ENCODE measurements around the gene SLC25A29.
"Not testable (repeated sequence)": the region's sequence is repeated elsewhere in the genome, so short reads cannot be mapped to it uniquely, and the experiment has no call there.

Gene SLC25A29

DNA sequence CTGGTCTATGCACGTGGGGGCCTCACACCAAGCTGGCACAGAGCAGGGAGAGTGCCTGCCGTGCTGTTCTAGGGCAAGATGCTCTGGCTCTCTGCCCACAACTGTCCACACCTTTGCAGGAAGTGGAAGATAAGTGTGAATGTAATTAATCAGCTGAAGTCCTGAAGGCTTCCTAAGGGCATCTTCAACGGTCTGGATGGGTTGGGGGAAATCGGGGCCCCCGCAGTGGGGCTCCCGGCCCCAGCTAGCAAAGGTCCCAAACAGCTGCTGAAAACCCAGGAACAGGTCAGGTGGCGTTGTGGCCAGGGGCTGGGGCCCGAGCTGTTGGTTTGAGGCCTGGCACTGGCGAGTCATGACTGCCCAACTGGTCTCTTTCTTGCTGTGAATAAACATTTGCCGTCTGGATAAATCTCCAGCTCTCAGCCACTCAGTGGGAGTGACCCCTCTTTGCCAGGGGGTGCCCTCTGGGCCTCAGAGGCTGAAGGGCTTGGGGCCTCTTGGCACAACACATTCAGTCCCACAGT, 6.7 kb upstream of the SLC25A29 start:
- Mint-ChIP-seq H3K4me3 (peak overlapping the region in 1 of 2 donors; percentile 38), H3K36me3 (ENCODE audit: insufficient read depth) (peaks cover 3% of the 10 kb centered on the region), H3K27me3 (no peaks in the 10 kb centered on the region), H3K4me1 (ENCODE audit: low read depth in 2 of 2) (peaks cover 14 to 17% of the 10 kb centered on the region in 2 donors), H3K27ac (peak overlapping the region; percentile 49), H3K9me3 (no peaks in the 10 kb centered on the region)
- peak; percentile 69 for ATAC-seq (replicated peaks)
- no peak for DNase-seq

GRCh38 chr14:100312110-100312876, 6.0 kb upstream of the SLC25A29 start:
- H3K27me3 Mint-ChIP-seq; DNase-seq; H3K36me3 Mint-ChIP-seq (ENCODE audit: insufficient read depth); ATAC-seq (replicated peaks); H3K9me3 Mint-ChIP-seq: not testable (repeated sequence)
- peak overlapping the region in 1 of 2 donors; percentile 38 for H3K4me3 Mint-ChIP-seq
- H3K4me1 Mint-ChIP-seq (ENCODE audit: low read depth in 2 of 2): peaks cover 17 to 19% of the 10 kb centered on the region in 2 donors
- H3K27ac Mint-ChIP-seq: peak overlapping the region; percentile 49

DNA sequence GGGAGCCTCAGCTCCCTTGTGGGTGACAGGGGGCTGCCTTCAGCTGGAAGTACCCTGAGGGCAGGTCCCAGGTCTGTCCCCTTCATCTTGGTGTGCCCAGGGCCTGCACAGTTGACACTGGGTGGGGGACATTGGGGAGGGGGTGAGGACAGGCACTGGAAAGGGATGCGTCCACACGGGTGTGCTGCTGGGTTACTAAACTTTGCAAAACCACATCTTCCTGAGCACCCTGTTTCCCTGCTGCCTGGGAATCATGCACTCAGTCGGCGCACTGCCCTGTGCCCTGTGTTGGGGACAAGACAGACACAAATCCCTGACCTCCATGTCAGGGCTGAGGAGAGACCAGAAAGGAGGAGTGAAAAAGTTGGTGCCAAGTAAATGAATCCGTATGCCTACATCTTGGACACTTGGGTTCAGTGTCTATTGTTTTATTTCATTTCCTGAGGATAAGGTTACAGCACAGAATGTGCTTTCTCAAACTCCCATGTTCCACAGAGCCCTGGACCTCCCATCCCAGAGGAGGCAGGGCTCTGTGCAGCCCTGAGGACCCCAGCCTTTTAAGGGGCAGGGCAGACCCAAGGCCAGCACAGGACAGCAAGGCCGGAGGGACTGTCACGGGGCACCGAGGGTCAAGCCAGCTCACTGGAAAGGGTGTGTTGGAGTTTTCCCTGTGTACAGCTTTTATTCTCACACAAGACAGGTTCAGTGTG, 2.9 kb upstream of the SLC25A29 start:
- Mint-ChIP-seq H3K4me3 (no peak overlapping the region), H3K27ac (peak overlapping the region; percentile 38 to 74), H3K27me3 (no peaks in the 10 kb centered on the region), H3K9me3 (no peaks in the 10 kb centered on the region), H3K36me3 (ENCODE audit: insufficient read depth) (peaks cover 10% of the 10 kb centered on the region), H3K4me1 (ENCODE audit: low read depth in 2 of 2) (peaks cover 24 to 32% of the 10 kb centered on the region in 2 donors)
- no peak for DNase-seq
- ATAC-seq (replicated peaks): no peak

GRCh38 chr14:100308427-100308792, 2.2 kb upstream of the SLC25A29 start:
- H3K4me1 Mint-ChIP-seq (ENCODE audit: low read depth in 2 of 2): peaks cover 24 to 39% of the 10 kb centered on the region in 2 donors
- H3K27ac Mint-ChIP-seq: peak overlapping the region; percentile 38 to 74
- H3K9me3 Mint-ChIP-seq; ATAC-seq (replicated peaks); DNase-seq; H3K4me3 Mint-ChIP-seq; H3K27me3 Mint-ChIP-seq: not testable (repeated sequence)
- peaks cover 11% of the 10 kb centered on the region for H3K36me3 Mint-ChIP-seq (ENCODE audit: insufficient read depth)

- Mint-ChIP-seq H3K27me3 (no peaks in the 10 kb centered on the region), H3K4me3 (peak overlapping the region; percentile 59 to 68), H3K9me3 (no peaks in the 10 kb centered on the region), H3K36me3 (ENCODE audit: insufficient read depth) (peaks cover 15% of the 10 kb centered on the region), H3K27ac (peak overlapping the region in 1 of 2 donors; percentile 68), H3K4me1 (ENCODE audit: low read depth in 2 of 2) (peaks cover 23 to 43% of the 10 kb centered on the region in 2 donors)
- no peak for DNase-seq
- no peak for ATAC-seq (replicated peaks)
Measured at GRCh38 chr14:100307766-100308426, 1.7 kb upstream of the SLC25A29 start.

DNA sequence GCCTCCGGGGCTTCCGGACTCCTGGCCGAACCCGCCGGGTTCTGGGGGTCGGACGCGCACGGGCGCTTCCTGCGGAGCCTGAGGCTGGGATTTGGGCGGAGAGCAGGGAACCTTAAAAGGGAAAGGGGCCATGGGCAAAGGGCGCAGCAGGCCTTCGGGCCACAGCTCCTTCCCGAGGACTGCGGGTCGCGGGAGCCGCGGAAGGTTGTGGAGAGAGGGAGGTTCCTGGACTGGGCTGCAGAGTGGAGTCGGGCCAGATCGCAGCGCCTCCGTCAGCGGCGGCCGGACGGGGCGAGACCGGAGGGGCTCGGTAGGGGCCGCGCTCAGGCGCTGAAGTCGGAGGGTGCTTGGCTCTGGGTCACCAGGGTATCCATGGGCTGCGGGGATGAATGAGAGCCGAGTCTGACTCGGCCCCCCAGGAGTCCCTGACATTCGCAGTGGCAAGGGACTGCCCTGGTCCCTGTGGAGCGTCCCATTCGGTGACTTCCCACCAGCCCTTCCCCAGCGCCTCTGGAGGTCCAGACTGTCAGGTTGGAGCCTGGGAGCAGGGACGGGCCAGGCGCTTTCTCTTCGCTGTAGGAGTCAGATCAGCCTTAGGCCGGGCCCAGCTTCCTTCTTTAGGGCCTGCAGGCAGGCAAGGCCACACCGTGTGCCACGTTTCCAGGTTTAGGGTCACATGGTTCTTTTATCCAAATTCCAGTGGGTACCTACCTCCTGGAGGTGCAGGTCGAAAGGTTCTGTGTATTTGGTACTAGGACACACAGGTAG, 938 bp upstream of the SLC25A29 start:
- peaks cover 16 to 42% of the 10 kb centered on the region in 2 donors for H3K4me1 Mint-ChIP-seq (ENCODE audit: low read depth in 2 of 2)
- H3K9me3 Mint-ChIP-seq: no peaks in the 10 kb centered on the region
- DNase-seq: no peak
- H3K27me3 Mint-ChIP-seq: no peaks in the 10 kb centered on the region
- ATAC-seq (replicated peaks): no peak
- H3K27ac Mint-ChIP-seq: peak overlapping the region in 1 of 2 donors; percentile 68
- peaks cover 15% of the 10 kb centered on the region for H3K36me3 Mint-ChIP-seq (ENCODE audit: insufficient read depth)
- peak overlapping the region; percentile 59 to 68 for H3K4me3 Mint-ChIP-seq

DNA sequence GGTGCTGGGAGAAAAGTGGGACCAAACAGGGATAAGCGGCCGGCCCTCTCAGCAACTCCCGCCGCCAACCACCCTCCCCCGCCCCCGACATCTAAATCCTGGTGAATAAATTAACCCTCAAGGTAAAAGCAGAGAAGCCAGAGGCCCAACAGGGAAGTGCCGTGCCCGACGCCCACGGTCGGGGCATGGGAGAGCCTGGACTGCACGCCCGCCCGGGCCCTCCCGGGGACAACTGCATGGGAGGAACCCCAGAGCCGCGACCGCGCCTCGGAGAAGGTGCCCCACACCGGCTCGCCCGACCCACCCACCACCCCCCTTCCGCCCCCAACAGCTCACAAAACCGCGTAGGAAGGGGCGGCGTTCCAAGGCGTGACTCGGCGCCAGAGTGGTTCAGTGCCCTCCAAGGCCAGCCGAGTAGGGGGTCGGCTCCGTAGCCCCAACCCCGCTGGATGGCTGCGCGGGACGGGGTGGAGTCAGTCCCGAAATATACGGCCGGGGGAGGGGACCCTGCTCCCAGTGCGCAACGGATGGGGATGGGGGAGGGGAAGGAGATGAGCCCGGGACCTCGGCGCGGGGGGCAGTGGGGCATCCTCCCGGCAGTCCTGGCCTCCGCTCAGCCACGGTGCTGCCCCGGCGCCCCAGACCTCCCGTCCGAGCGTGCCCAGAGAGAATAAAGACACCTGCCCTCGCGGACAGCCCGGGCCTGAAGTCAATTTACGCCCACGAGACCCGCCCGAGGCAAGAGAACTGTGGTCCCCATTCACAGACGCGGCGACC, 732 bp downstream of the SLC25A29 start:
- Mint-ChIP-seq H3K27me3 (no peaks in the 10 kb centered on the region), H3K4me3 (peak overlapping the region; percentile 82 to 92), H3K36me3 (ENCODE audit: insufficient read depth) (peaks cover 19% of the 10 kb centered on the region), H3K27ac (peak overlapping the region in 1 of 2 donors; percentile 88), H3K9me3 (no peaks in the 10 kb centered on the region), H3K4me1 (ENCODE audit: low read depth in 2 of 2) (peaks cover 19 to 44% of the 10 kb centered on the region in 2 donors)
- peak; percentile 20 to 54 (median 53) for DNase-seq
- ATAC-seq (replicated peaks): peak; percentile 61

- DNase-seq: peak in 1 of 3 experiments; percentile 18
- H3K4me1 Mint-ChIP-seq (ENCODE audit: low read depth in 2 of 2): peaks cover 19 to 44% of the 10 kb centered on the region in 2 donors
- ATAC-seq (replicated peaks): peak; percentile 7
- H3K27ac Mint-ChIP-seq: peak overlapping the region in 1 of 2 donors; percentile 88
- peak overlapping the region; percentile 82 to 92 for H3K4me3 Mint-ChIP-seq
- peaks cover 20% of the 10 kb centered on the region for H3K36me3 Mint-ChIP-seq (ENCODE audit: insufficient read depth)
- no peaks in the 10 kb centered on the region for H3K9me3 Mint-ChIP-seq
- no peaks in the 10 kb centered on the region for H3K27me3 Mint-ChIP-seq
Measured at GRCh38 chr14:100304825-100305323, 1.4 kb downstream of the SLC25A29 start.

GRCh38 chr14:100303925-100304324, 2.3 kb downstream of the SLC25A29 start:
- Mint-ChIP-seq H3K4me1 (ENCODE audit: low read depth in 2 of 2) (peaks cover 19 to 52% of the 10 kb centered on the region in 2 donors), H3K4me3 (peak overlapping the region in 1 of 2 donors; percentile 92), H3K36me3 (ENCODE audit: insufficient read depth) (peaks cover 23% of the 10 kb centered on the region), H3K27ac (peak overlapping the region in 1 of 2 donors; percentile 88), H3K9me3 (no peaks in the 10 kb centered on the region), H3K27me3 (no peaks in the 10 kb centered on the region)
- DNase-seq (no peak), ATAC-seq (replicated peaks) (no peak)

- H3K27me3 Mint-ChIP-seq: no peaks in the 10 kb centered on the region
- DNase-seq (no peak), ATAC-seq (replicated peaks) (no peak)
- peak overlapping the region; percentile 56 to 88 for H3K27ac Mint-ChIP-seq
- peaks cover 23% of the 10 kb centered on the region for H3K36me3 Mint-ChIP-seq (ENCODE audit: insufficient read depth)
- no peaks in the 10 kb centered on the region for H3K9me3 Mint-ChIP-seq
- peaks cover 19 to 47% of the 10 kb centered on the region in 2 donors for H3K4me1 Mint-ChIP-seq (ENCODE audit: low read depth in 2 of 2)
- peak overlapping the region in 1 of 2 donors; percentile 14 for H3K4me3 Mint-ChIP-seq
Measured at GRCh38 chr14:100303179-100303578, 3.1 kb downstream of the SLC25A29 start.

DNA sequence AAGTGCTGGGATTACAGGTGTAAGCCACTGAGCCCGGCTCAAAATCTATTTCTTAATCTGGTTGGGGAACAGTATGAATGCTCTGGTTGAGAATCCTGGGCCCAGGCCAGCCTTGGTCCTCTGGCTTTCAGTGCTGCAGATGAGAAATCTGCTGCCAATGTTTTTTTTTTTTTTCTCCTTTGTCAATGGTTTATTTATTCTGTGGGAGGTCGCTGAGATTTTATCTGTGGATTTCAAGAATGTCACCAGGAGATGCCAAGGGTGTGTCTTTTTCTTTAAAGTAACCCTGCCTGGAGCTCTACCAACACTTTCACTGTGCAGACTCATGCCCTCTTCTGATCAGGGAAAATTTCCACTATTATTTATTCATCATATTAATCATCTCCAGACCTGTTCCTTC, 3.6 kb downstream of the SLC25A29 start:
- peaks cover 13 to 48% of the 10 kb centered on the region in 2 donors for H3K4me1 Mint-ChIP-seq (ENCODE audit: low read depth in 2 of 2)
- peak overlapping the region in 1 of 2 donors; percentile 88 for H3K27ac Mint-ChIP-seq
- H3K9me3 Mint-ChIP-seq: no peaks in the 10 kb centered on the region
- DNase-seq (no peak), ATAC-seq (replicated peaks) (no peak)
- H3K4me3 Mint-ChIP-seq: no peak overlapping the region
- H3K27me3 Mint-ChIP-seq: no peaks in the 10 kb centered on the region
- peaks cover 28% of the 10 kb centered on the region for H3K36me3 Mint-ChIP-seq (ENCODE audit: insufficient read depth)

DNA sequence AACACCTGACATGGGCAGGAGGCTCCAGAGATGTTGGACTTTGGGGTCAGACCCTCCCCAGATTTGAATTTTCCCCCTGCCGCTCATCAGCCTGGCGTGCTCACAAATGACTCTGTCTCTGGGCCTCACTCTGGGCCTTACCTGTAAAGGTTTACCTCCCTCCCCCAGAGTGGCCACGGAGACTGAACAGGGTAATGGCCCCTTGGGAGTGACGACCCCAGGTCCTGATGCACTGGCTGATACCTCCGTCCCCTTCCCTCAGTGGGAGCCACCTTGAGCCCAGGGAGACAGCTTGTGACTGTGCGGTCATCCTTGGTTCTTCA, 7.0 kb downstream of the SLC25A29 start:
- Mint-ChIP-seq H3K4me1 (ENCODE audit: low read depth in 2 of 2) (peaks cover 4 to 40% of the 10 kb centered on the region in 2 donors), H3K27ac (peak overlapping the region in 1 of 2 donors; percentile 49), H3K36me3 (ENCODE audit: insufficient read depth) (peaks cover 26% of the 10 kb centered on the region), H3K4me3 (no peak overlapping the region), H3K9me3 (no peaks in the 10 kb centered on the region), H3K27me3 (no peaks in the 10 kb centered on the region)
- DNase-seq (no peak), ATAC-seq (replicated peaks) (no peak)

All from effector memory CD8-positive, alpha-beta T cell (primary cell).